SK-N-SH (cell line): Measurements from ENCODE around the gene VWA5B2. TPM values are rescaled to one million over a fixed set of nuclear protein-coding genes. Genes with fewer than 3 reads are reported as not detected.

ENCODE experiments used
- CTCF ChIA-PET: fragments of 300-600, 350-600 bp; formaldehyde crosslinking; extraction: SDS; loops from one replicate; lab custom pipeline; 2021; lab: Yijun Ruan, JAX
- POLR2A ChIA-PET: fragments of 350-600 bp; sonication (Branson Sonifier 250); formaldehyde crosslinking; extraction: SDS; loops from one replicate; lab custom pipeline; 2020; ENCODE audit warnings: antibody characterized with exemption, inconsistent platforms; lab: Yijun Ruan, JAX
- DNase-seq: peaks from one replicate; pipeline ENCODE4 v3.0.0; 2012
- H2AFZ ChIP-seq: fragments of 200-600 bp; sonication (generic); 2 replicates; pipeline ENCODE4 v1.8.1; 2016; ENCODE audit warnings: antibody characterized with exemption, mild to moderate bottlenecking, low read depth
- H3F3A ChIP-seq: fragments of 200-600 bp; sonication (generic); replicated peaks from 2 replicates; pipeline ENCODE3; 2016; ENCODE audit warnings: antibody characterized with exemption, mild to moderate bottlenecking; ENCODE audit not compliant: insufficient read depth
- H3K27ac ChIP-seq, 2 experiments: fragments of 200-500 bp in 1 of 2; fragments of 200-600 bp in 1 of 2; sonication (Bioruptor generic) in 1 of 2; sonication (generic), shearing (Covaris generic) in 1 of 2; 2 replicates each; pipeline versions ENCODE4 v1.5.1 to v1.6.1; 2014 to 2016; ENCODE audit warnings: low read depth in 2 of 2, inconsistent platforms in 1 of 2, low read length in 1 of 2, mild to moderate bottlenecking in 1 of 2, mixed read lengths in 1 of 2
- H3K27me3 ChIP-seq: fragments of 200-600 bp; sonication (generic), shearing (Covaris generic); 2 replicates; pipeline ENCODE4 v1.6.1; 2016; ENCODE audit warnings: mixed run types; ENCODE audit not compliant: insufficient read depth
- H3K36me3 ChIP-seq, 2 experiments: fragments of 200-500 bp in 1 of 2; fragments of 200-600 bp in 1 of 2; sonication (Bioruptor generic) in 1 of 2; sonication (generic) in 1 of 2; replicated peaks in 1 of 2; 2 replicates each; pipeline versions ENCODE3 to v1.5.1; 2014 to 2016; ENCODE audit warnings: low read length in 1 of 2, mild to moderate bottlenecking in 1 of 2; ENCODE audit not compliant: insufficient read depth in 2 of 2, control insufficient read depth in 1 of 2
- H3K4me1 ChIP-seq, 2 experiments: fragments of 200-500 bp in 1 of 2; fragments of 200-600 bp in 1 of 2; sonication (Bioruptor generic) in 1 of 2; sonication (generic), shearing (Covaris generic) in 1 of 2; 2 replicates each; pipeline versions ENCODE4 v1.5.1 to v1.6.1; 2014 to 2016; ENCODE audit warnings: low read depth in 1 of 2, low read length in 1 of 2, mixed run types in 1 of 2; ENCODE audit not compliant: insufficient read depth in 2 of 2, control insufficient read depth in 1 of 2
- H3K4me2 ChIP-seq: fragments of 200-600 bp; sonication (generic), shearing (Covaris generic); 2 replicates; pipeline ENCODE4 v1.6.1; 2017; ENCODE audit warnings: mixed run types
- H3K4me3 ChIP-seq, 2 experiments: fragments of 200-500 bp in 1 of 2; fragments of 200-600 bp in 1 of 2; sonication (Bioruptor generic) in 1 of 2; sonication (generic), shearing (Covaris generic) in 1 of 2; 2 replicates each; pipeline versions ENCODE4 v1.5.1 to v1.8.1; 2014 to 2016; ENCODE audit warnings: low read depth in 2 of 2, inconsistent platforms in 1 of 2, low read length in 1 of 2, mild to moderate bottlenecking in 1 of 2, mixed read lengths in 1 of 2, moderate library complexity in 1 of 2
- H3K79me2 ChIP-seq: fragments of 200-600 bp; sonication (generic); 2 replicates; pipeline ENCODE4 v1.8.1; 2017; ENCODE audit warnings: mild to moderate bottlenecking; ENCODE audit not compliant: insufficient read depth
- H3K9ac ChIP-seq: fragments of 200-600 bp; sonication (generic); 2 replicates; pipeline ENCODE4 v1.6.1; 2017; ENCODE audit warnings: mixed run types
- H3K9me2 ChIP-seq: fragments of 200-600 bp; sonication (generic); 2 replicates; pipeline ENCODE4 v1.6.1; 2017; ENCODE audit warnings: mixed run types
- H3K9me3 ChIP-seq: fragments of 200-600 bp; sonication (generic); 2 replicates; pipeline ENCODE4 v1.6.1; 2017; ENCODE audit warnings: mixed run types, mild to moderate bottlenecking, moderate library complexity
- H4K20me1 ChIP-seq: fragments of 200-600 bp; sonication (generic); 2 replicates; pipeline ENCODE4 v1.6.1; 2017; ENCODE audit warnings: mild to moderate bottlenecking, mixed run types; ENCODE audit not compliant: insufficient read depth
- CHD2 ChIP-seq: fragments of 150-350 bp; IDR thresholded peaks from 2 replicates; pipeline ENCODE4 v1.6.1; 2018; ENCODE audit warnings: low read length; ENCODE audit not compliant: partially characterized antibody
- CTCF ChIP-seq: fragments of 200-600 bp; sonication (generic); IDR thresholded peaks from 2 replicates; pipeline ENCODE4 v1.6.1; 2017; ENCODE audit warnings: antibody characterized with exemption, mild to moderate bottlenecking, moderate library complexity
- EP300 ChIP-seq, 2 experiments: IDR thresholded peaks; 2 replicates each; pipeline versions ENCODE4 v1.4.0 to v1.6.1; 2012; ENCODE audit warnings: borderline replicate concordance in 1 of 2, low read depth in 1 of 2, low read length in 1 of 2
- FOXJ3 ChIP-seq: sonication (generic); formaldehyde crosslinking; IDR thresholded peaks from 2 replicates; pipeline ENCODE4 v1.5.1; 2020; ENCODE audit warnings: mild to moderate bottlenecking, missing genetic modification reagents
- GATA2 ChIP-seq: sonication (generic); formaldehyde crosslinking; IDR thresholded peaks from 2 replicates; pipeline ENCODE4 v1.5.0; 2020; ENCODE audit warnings: mild to moderate bottlenecking, missing genetic modification reagents
- MAX ChIP-seq: IDR thresholded peaks from 2 replicates; pipeline ENCODE4 v1.4.0; 2012; ENCODE audit warnings: low read depth
- MEF2A ChIP-seq: IDR thresholded peaks from 2 replicates; pipeline ENCODE4 v1.4.0; 2012; ENCODE audit warnings: low read depth, borderline replicate concordance
- PBX3 ChIP-seq: IDR thresholded peaks from 2 replicates; pipeline ENCODE4; 2012
- POLR2AphosphoS5 ChIP-seq: IDR thresholded peaks from 2 replicates; pipeline ENCODE4 v1.6.1; 2012; ENCODE audit warnings: low read depth, low read length
- RCOR1 ChIP-seq: fragments of 150-350 bp; IDR thresholded peaks from 2 replicates; pipeline ENCODE4 v1.6.1; 2017; ENCODE audit warnings: antibody characterized with exemption, low read length
- RFX5 ChIP-seq: IDR thresholded peaks from 2 replicates; pipeline ENCODE4 v1.6.1; 2012; ENCODE audit warnings: mild to moderate bottlenecking, improper control_type of control experiment, low read length
- RXRA ChIP-seq: IDR thresholded peaks from 2 replicates; pipeline ENCODE4 v1.4.0; 2012; ENCODE audit warnings: low read depth, mild to moderate bottlenecking, borderline replicate concordance
- TAF1 ChIP-seq: IDR thresholded peaks from 2 replicates; pipeline ENCODE4 v1.6.1; 2012; ENCODE audit warnings: low read depth, mild to moderate bottlenecking, low read length, moderate library complexity, borderline replicate concordance
- TEAD4 ChIP-seq: IDR thresholded peaks from 2 replicates; pipeline ENCODE4 v1.4.0; 2012; ENCODE audit warnings: mild to moderate bottlenecking, borderline replicate concordance; ENCODE audit not compliant: insufficient read depth
- USF1 ChIP-seq: IDR thresholded peaks from 2 replicates; pipeline ENCODE4 v1.4.0; 2012; ENCODE audit warnings: low read depth, borderline replicate concordance
- ZBTB33 ChIP-seq: IDR thresholded peaks from 2 replicates; pipeline ENCODE4 v1.4.0; 2012; ENCODE audit warnings: low read depth, borderline replicate concordance
- WGBS: methylation state at CpG from one replicate; pipeline ENCODE4 v1.1.6; 2017; ENCODE audit warnings: low lambda C conversion rate; 5-methylcytosine and 5-hydroxymethylcytosine counted together
- polyA plus RNA-seq, 3 experiments: library from polyadenylated mRNA; depleted of rRNA; stranded (reverse); fragments of >200 nt; gene quantifications; 2 replicates each; pipeline ENCODE4 v1.2.3, GENCODE V29; 2012

The VWA5B2 gene
- polyA plus RNA-seq, 1 of the 3 experiments (the other 2 are of a cell fraction) = 0.08 TPM

- POLR2A ChIA-PET = no interaction called here
- Histone ChIP-seq H3K4me1 (peaks cover 0 to 11% of the 10 kb centered on the region in 2 experiments; a peak in 2 of 4 replicates), H3K79me2 (no peaks in the 10 kb centered on the region; the same call in 1 of the 2 replicates)
- DNase-seq = no peak
- no peak for TF ChIP-seq RFX5
- no peak for TF ChIP-seq USF1
- TF ChIP-seq RCOR1 = no peak
- no peak for TF ChIP-seq FOXJ3 (CRISPR knock-in tag)
- TF ChIP-seq RXRA = no peak
- TF ChIP-seq POLR2AphosphoS5 = no peak
- TF ChIP-seq, all 33 proteins: peak for 0
- CTCF ChIA-PET = interaction anchor here (0.6 to 1.4 kb wide), 5 partner anchors 14 to 370 kb away, joined by 3 to 4 read pairs (median 4); partner anchors contain the start of gene PARL
- H4K20me1 ChIP-seq = peaks cover 22% of the 10 kb centered on the region
- peaks cover 2% of the 10 kb centered on the region for H3F3A ChIP-seq
- no peak overlapping the region for H3K4me2 ChIP-seq
- 100% methylated on average over 3 of the region's 3 CpGs for WGBS
- no peaks in the 10 kb centered on the region for H3K36me3 ChIP-seq
- no peak overlapping the region for H3K9ac ChIP-seq
- no peak overlapping the region for H3K27ac ChIP-seq
- no peak overlapping the region for H3K4me3 ChIP-seq
- no peaks in the 10 kb centered on the region for H3K27me3 ChIP-seq
- H2AFZ ChIP-seq = no peak overlapping the region
- H3K9me2 ChIP-seq = no peaks in the 10 kb centered on the region
- H3K9me3 ChIP-seq = no peaks in the 10 kb centered on the region
These were observed 26.1 kb downstream of the VWA5B2 start for GRCh38 chr3:184255291-184256039.

- Histone ChIP-seq H3K79me2 (no peaks in the 10 kb centered on the region), H3K4me3 (no peak overlapping the region), H3K27ac (no peak overlapping the region), H3K9me3 (no peaks in the 10 kb centered on the region), H3K9ac (no peak overlapping the region), H3K4me2 (no peak overlapping the region), H3F3A (peaks cover 4% of the 10 kb centered on the region), H2AFZ (no peak overlapping the region), H3K36me3 (no peaks in the 10 kb centered on the region), H4K20me1 (peaks cover 24% of the 10 kb centered on the region), H3K4me1 (peaks cover 0 to 17% of the 10 kb centered on the region in 2 experiments; a peak in 1 of 4 replicates), H3K9me2 (no peaks in the 10 kb centered on the region), H3K27me3 (no peaks in the 10 kb centered on the region)
- WGBS = 90% methylated on average over 21 of the region's 23 CpGs
- ChIA-PET CTCF (interaction anchor here (0.7 to 1.9 kb wide), 3 partner anchors 27 to 339 kb away, joined by 4 to 7 read pairs (median 5); no protein-coding TSS in a partner anchor), POLR2A (no interaction called here)
- no peak for DNase-seq
- no peak for TF ChIP-seq RCOR1
- no peak for TF ChIP-seq EP300 (IDR thresholded peaks at IDR 0.05; ENCODE audit: borderline replicate concordance in 1 of 2, low read depth in 1 of 2, low read length in 1 of 2)
- no peak for TF ChIP-seq TEAD4
- no peak for TF ChIP-seq FOXJ3 (CRISPR knock-in tag)
- no peak for TF ChIP-seq CTCF
- no peak for TF ChIP-seq POLR2AphosphoS5
- TF ChIP-seq RXRA = no peak
- TF ChIP-seq MEF2A = no peak
- TF ChIP-seq TAF1 = no peak
- TF ChIP-seq GATA2 (CRISPR knock-in tag) = no peak
- TF ChIP-seq PBX3 = no peak
- TF ChIP-seq CHD2 = no peak
- no peak for TF ChIP-seq MAX
- no peak for TF ChIP-seq RFX5
- TF ChIP-seq ZBTB33 = no peak
These were observed 27.9 kb downstream of the VWA5B2 start for GRCh38 chr3:184257083-184257915.
